Adrenal gland (tissue), 5 donors: ENCODE results near the gene IGF2.

ENCODE experiments used
- POLR2A ChIP-seq, 2 donors: fragments of 450-650 bp; IDR thresholded peaks; one replicate each; pipeline ENCODE4 v1.6.1; 2017; ENCODE audit warnings: antibody characterized with exemption in 2 of 2, mild to moderate bottlenecking in 2 of 2, moderate library complexity in 1 of 2
- TF ChIP-seq, protein P1 (sequence below), 6 experiments: fragments of 450-650 bp in 4 of 6; fragments of 200-600 bp in 2 of 6; sonication (generic) in 1 of 6; IDR thresholded peaks; 1 replicate in 5 of 6; 2 replicates in 1 of 6; pipeline versions ENCODE4 v1.5.1 to v1.8.0; 2016 to 2021; ENCODE audit warnings: antibody characterized with exemption in 6 of 6, mild to moderate bottlenecking in 2 of 6, moderate library complexity in 1 of 6
- donor health status: DM: no; HTN: no; CAD: no.

DNA sequence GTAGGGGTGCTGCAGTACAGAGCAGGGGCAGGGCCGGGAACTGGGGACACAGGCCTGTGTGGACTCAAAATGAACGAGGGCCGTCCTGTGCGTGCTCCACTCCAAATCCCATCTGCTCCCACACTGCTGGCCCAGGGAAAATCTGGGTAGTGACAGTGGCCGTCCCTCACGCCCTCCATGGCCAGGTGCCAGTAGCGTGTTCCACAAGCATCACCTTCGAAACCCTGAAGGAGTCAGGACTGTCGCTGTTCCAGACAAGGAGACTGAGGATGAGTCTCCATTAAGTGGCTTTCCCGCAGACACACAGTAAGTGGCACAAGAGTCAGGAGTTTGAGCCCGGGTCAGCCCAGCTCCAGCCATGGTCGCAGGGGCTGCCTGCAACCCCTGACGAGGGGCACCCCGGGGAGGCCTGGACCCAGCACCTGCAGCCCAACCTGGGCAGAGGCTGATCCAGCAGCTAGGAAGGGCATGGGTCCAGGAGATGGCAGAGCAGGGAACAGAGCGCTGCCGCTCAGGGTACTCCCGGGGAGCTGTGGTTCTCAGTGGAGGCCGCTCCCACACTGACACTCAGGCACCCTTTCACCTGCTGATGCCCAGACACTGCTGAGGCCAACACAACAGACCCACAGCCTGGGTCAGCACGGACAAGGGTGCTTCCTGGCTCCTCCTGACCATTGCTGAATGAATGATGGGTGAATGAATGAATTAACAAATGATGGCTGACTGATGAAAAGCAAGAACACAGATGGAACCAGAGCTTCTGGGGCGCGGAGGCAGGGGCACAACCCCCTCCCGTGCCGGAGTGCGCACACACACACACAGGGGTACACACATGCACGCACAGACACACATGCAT is 35.3 kb downstream of the IGF2 start:
- TF ChIP-seq, protein P1, sequence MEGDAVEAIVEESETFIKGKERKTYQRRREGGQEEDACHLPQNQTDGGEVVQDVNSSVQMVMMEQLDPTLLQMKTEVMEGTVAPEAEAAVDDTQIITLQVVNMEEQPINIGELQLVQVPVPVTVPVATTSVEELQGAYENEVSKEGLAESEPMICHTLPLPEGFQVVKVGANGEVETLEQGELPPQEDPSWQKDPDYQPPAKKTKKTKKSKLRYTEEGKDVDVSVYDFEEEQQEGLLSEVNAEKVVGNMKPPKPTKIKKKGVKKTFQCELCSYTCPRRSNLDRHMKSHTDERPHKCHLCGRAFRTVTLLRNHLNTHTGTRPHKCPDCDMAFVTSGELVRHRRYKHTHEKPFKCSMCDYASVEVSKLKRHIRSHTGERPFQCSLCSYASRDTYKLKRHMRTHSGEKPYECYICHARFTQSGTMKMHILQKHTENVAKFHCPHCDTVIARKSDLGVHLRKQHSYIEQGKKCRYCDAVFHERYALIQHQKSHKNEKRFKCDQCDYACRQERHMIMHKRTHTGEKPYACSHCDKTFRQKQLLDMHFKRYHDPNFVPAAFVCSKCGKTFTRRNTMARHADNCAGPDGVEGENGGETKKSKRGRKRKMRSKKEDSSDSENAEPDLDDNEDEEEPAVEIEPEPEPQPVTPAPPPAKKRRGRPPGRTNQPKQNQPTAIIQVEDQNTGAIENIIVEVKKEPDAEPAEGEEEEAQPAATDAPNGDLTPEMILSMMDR (IDR thresholded peaks at IDR 0.05), result no peak
- TF ChIP-seq POLR2A (IDR thresholded peaks at IDR 0.05), result no peak
